ENCODE data around the gene KCNN3.

DNA sequence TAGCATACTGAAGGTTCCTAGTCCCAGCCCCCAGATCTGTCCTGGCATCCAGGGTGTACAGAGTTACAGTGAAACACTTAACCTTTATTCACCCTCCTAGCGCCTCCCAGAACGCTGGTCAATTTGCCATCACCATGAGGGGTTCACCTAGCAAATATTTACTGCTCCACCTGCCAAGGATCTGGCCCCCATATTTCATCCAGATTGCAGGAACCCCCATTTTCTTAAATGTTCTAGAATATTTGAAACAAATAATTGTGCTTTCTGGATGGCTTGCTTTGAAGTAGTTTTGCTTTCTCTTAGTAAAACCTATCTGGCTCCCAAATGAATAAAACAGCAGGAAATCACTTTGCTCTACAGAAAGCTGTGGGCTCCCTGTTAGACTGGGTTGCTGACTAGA, 37.7 kb downstream of the KCNN3 start:
- TF ChIP-seq, protein P1, sequence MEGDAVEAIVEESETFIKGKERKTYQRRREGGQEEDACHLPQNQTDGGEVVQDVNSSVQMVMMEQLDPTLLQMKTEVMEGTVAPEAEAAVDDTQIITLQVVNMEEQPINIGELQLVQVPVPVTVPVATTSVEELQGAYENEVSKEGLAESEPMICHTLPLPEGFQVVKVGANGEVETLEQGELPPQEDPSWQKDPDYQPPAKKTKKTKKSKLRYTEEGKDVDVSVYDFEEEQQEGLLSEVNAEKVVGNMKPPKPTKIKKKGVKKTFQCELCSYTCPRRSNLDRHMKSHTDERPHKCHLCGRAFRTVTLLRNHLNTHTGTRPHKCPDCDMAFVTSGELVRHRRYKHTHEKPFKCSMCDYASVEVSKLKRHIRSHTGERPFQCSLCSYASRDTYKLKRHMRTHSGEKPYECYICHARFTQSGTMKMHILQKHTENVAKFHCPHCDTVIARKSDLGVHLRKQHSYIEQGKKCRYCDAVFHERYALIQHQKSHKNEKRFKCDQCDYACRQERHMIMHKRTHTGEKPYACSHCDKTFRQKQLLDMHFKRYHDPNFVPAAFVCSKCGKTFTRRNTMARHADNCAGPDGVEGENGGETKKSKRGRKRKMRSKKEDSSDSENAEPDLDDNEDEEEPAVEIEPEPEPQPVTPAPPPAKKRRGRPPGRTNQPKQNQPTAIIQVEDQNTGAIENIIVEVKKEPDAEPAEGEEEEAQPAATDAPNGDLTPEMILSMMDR (IDR thresholded peaks at IDR 0.05 in 4 of 5, conservative IDR thresholded peaks at IDR 0.05 in 1 of 5) = no peak
- no peak for TF ChIP-seq POLR2A (IDR thresholded peaks at IDR 0.05)
